AG09319 (cell line): ENCODE results near the gene ADAMTS8.
"Not testable (repeated sequence)": the region's sequence is repeated elsewhere in the genome, so short reads cannot be mapped to it uniquely, and the experiment has no call there.

Experiments used
- DNase-seq: peaks from one replicate; pipeline ENCODE4 v3.0.0-alpha.2; 2010; ENCODE audit warnings: low read depth; ENCODE audit errors: extremely low read depth
- CTCF ChIP-seq: IDR thresholded peaks from 2 replicates; pipeline ENCODE4 v1.5.1; 2011; ENCODE audit warnings: low read depth, mild to moderate bottlenecking, inconsistent platforms, low read length, moderate library complexity

The ADAMTS8 gene

GRCh38 chr11:130442737-130443136 lies 14.3 kb upstream of the ADAMTS8 start:
- no peak for TF ChIP-seq CTCF
- DNase-seq = no peak

GRCh38 chr11:130441719-130442118 lies 13.3 kb upstream of the ADAMTS8 start:
- no peak for DNase-seq
- no peak for TF ChIP-seq CTCF

GRCh38 chr11:130439876-130440275 lies 11.5 kb upstream of the ADAMTS8 start:
- no peak for DNase-seq
- TF ChIP-seq CTCF = no peak

GRCh38 chr11:130439160-130439519 lies 10.7 kb upstream of the ADAMTS8 start:
- no peak for TF ChIP-seq CTCF
- no peak for DNase-seq

GRCh38 chr11:130438401-130439159 lies 10.2 kb upstream of the ADAMTS8 start:
- not testable (repeated sequence) for DNase-seq

- no peak for TF ChIP-seq CTCF
- DNase-seq = no peak
Measured at GRCh38 chr11:130437848-130438247, 9.4 kb upstream of the ADAMTS8 start.

GRCh38 chr11:130436171-130436570 lies 7.8 kb upstream of the ADAMTS8 start:
- no peak for DNase-seq

More at GRCh38 chr11:130436171-130436570, 7.8 kb upstream of the ADAMTS8 start:
- no peak for TF ChIP-seq CTCF
